Activated naive CD8-positive, alpha-beta T cell treated with anti-CD3 and anti-CD28 coated beads for 36 hours (primary cell): ENCODE data around the gene GHDC. TPM values are rescaled to one million over a fixed set of nuclear protein-coding genes. Genes with fewer than 3 reads are reported as not detected.
"Not testable (repeated sequence)": the region's sequence is repeated elsewhere in the genome, so short reads cannot be mapped to it uniquely, and the experiment has no call there.

Source experiments
- DNase-seq: peaks from one replicate; pipeline ENCODE4 v3.0.0; 2021
- H3K27ac Mint-ChIP-seq: one replicate; pipeline ENCODE4 v1.8.0; 2022; ENCODE audit warnings: mild to moderate bottlenecking, moderate library complexity, mixed read lengths
- H3K27me3 Mint-ChIP-seq: one replicate; pipeline ENCODE4 v1.8.0; 2022; ENCODE audit warnings: mild to moderate bottlenecking, mixed read lengths
- H3K36me3 Mint-ChIP-seq: one replicate; pipeline ENCODE4 v1.8.0; 2021; ENCODE audit warnings: mild to moderate bottlenecking, mixed read lengths
- H3K4me1 Mint-ChIP-seq: one replicate; pipeline ENCODE4 v1.8.0; 2021; ENCODE audit warnings: mixed read lengths
- H3K4me3 Mint-ChIP-seq: one replicate; pipeline ENCODE4 v1.8.0; 2022; ENCODE audit warnings: mild to moderate bottlenecking, moderate library complexity, mixed read lengths
- H3K9me3 Mint-ChIP-seq: one replicate; pipeline ENCODE4 v1.8.0; 2022; ENCODE audit warnings: mixed read lengths
- total RNA-seq, 2 experiments: library from RNA; stranded (reverse); gene quantifications; one replicate each; pipeline ENCODE4 v1.2.3, GENCODE V29; 2021

Gene GHDC
- total RNA-seq, 2 experiments from 2014 or later = 13.6 to 14.6 TPM

- no peaks in the 10 kb centered on the region for H3K27me3 Mint-ChIP-seq
- peak overlapping the region; percentile 94 for H3K4me3 Mint-ChIP-seq
- H3K27ac Mint-ChIP-seq = no peak overlapping the region
- H3K36me3 Mint-ChIP-seq = no peaks in the 10 kb centered on the region
- DNase-seq = no peak
- no peaks in the 10 kb centered on the region for H3K9me3 Mint-ChIP-seq
- peaks cover 8% of the 10 kb centered on the region for H3K4me1 Mint-ChIP-seq
These were observed 1.8 kb downstream of the GHDC start for GRCh38 chr17:42192189-42193126.

- H3K4me3 Mint-ChIP-seq = no peak overlapping the region
These were observed 3.1 kb downstream of the GHDC start for GRCh38 chr17:42191275-42191608.

GRCh38 chr17:42190491-42191274 is 3.6 kb downstream of the GHDC start:
- DNase-seq = no peak
- no peak overlapping the region for H3K27ac Mint-ChIP-seq
- no peaks in the 10 kb centered on the region for H3K36me3 Mint-ChIP-seq
- H3K4me1 Mint-ChIP-seq = peaks cover 8% of the 10 kb centered on the region
- no peak overlapping the region for H3K4me3 Mint-ChIP-seq
- no peaks in the 10 kb centered on the region for H3K9me3 Mint-ChIP-seq
- H3K27me3 Mint-ChIP-seq = no peaks in the 10 kb centered on the region

More at GRCh38 chr17:42191275-42191608, 3.1 kb downstream of the GHDC start:
- no peak for DNase-seq
- Mint-ChIP-seq H3K9me3 (no peaks in the 10 kb centered on the region), H3K27ac (no peak overlapping the region), H3K4me1 (peaks cover 8% of the 10 kb centered on the region), H3K36me3 (no peaks in the 10 kb centered on the region), H3K27me3 (no peaks in the 10 kb centered on the region)

GRCh38 chr17:42189651-42189965 is 4.7 kb downstream of the GHDC start:
- Mint-ChIP-seq H3K36me3 (no peaks in the 10 kb centered on the region), H3K27ac (no peak overlapping the region), H3K4me3 (no peak overlapping the region), H3K9me3 (no peaks in the 10 kb centered on the region), H3K4me1 (peaks cover 12% of the 10 kb centered on the region), H3K27me3 (no peaks in the 10 kb centered on the region)
- no peak for DNase-seq

- no peaks in the 10 kb centered on the region for H3K36me3 Mint-ChIP-seq
These were observed 5.3 kb downstream of the GHDC start for GRCh38 chr17:42188749-42189650.

GRCh38 chr17:42187833-42188232 is 6.5 kb downstream of the GHDC start:
- H3K4me3 Mint-ChIP-seq = no peak overlapping the region
- H3K36me3 Mint-ChIP-seq = no peaks in the 10 kb centered on the region
- H3K4me1 Mint-ChIP-seq = peaks cover 15% of the 10 kb centered on the region
- peaks cover 4% of the 10 kb centered on the region for H3K27me3 Mint-ChIP-seq
- no peaks in the 10 kb centered on the region for H3K9me3 Mint-ChIP-seq
- H3K27ac Mint-ChIP-seq = no peak overlapping the region
- no peak for DNase-seq

More at GRCh38 chr17:42188749-42189650, 5.3 kb downstream of the GHDC start:
- peaks cover 12% of the 10 kb centered on the region for H3K4me1 Mint-ChIP-seq
- no peaks in the 10 kb centered on the region for H3K9me3 Mint-ChIP-seq
- DNase-seq = no peak
- H3K27me3 Mint-ChIP-seq = no peaks in the 10 kb centered on the region
- no peak overlapping the region for H3K27ac Mint-ChIP-seq
- no peak overlapping the region for H3K4me3 Mint-ChIP-seq

GRCh38 chr17:42186191-42186590 is 8.1 kb downstream of the GHDC start:
- H3K36me3 Mint-ChIP-seq, H3K27ac Mint-ChIP-seq, H3K4me3 Mint-ChIP-seq, H3K9me3 Mint-ChIP-seq, DNase-seq: not testable (repeated sequence)
- Mint-ChIP-seq H3K27me3 (peaks cover 18% of the 10 kb centered on the region), H3K4me1 (peaks cover 23% of the 10 kb centered on the region)

- H3K9me3 Mint-ChIP-seq = no peaks in the 10 kb centered on the region
- H3K36me3 Mint-ChIP-seq = no peaks in the 10 kb centered on the region
- no peak for DNase-seq
- no peak overlapping the region for H3K4me3 Mint-ChIP-seq
- H3K27me3 Mint-ChIP-seq = peaks cover 22% of the 10 kb centered on the region
- H3K27ac Mint-ChIP-seq = no peak overlapping the region
- peaks cover 23% of the 10 kb centered on the region for H3K4me1 Mint-ChIP-seq
These were observed 8.7 kb downstream of the GHDC start for GRCh38 chr17:42185621-42185930.

- H3K27ac Mint-ChIP-seq = peak within 1 kb of the TSS; percentile 79
- H3K27me3 Mint-ChIP-seq = peaks cover 29% of the 10 kb centered on the region
- no peaks in the 10 kb centered on the region for H3K36me3 Mint-ChIP-seq
- peak within 1 kb of the TSS; percentile 64 for H3K4me3 Mint-ChIP-seq
- H3K4me1 Mint-ChIP-seq = peaks cover 23% of the 10 kb centered on the region
- DNase-seq = no peak
- H3K9me3 Mint-ChIP-seq = no peaks in the 10 kb centered on the region
These were observed 9.3 kb downstream of the GHDC start, which contains the start of gene HCRT for GRCh38 chr17:42184713-42185620. TSS of gene HCRT (minus strand) at chr17:42185452. CDS start at chr17:42185365, 87 bp downstream.

GRCh38 chr17:42183741-42184711 is 10.3 kb downstream of the GHDC start:
- peak overlapping the region; percentile 84 for H3K4me3 Mint-ChIP-seq
- H3K27me3 Mint-ChIP-seq = peaks cover 38% of the 10 kb centered on the region
- DNase-seq = peak; percentile 88
- peaks cover 31% of the 10 kb centered on the region for H3K4me1 Mint-ChIP-seq
- H3K9me3 Mint-ChIP-seq = no peaks in the 10 kb centered on the region
- peak overlapping the region; percentile 88 for H3K27ac Mint-ChIP-seq
- no peaks in the 10 kb centered on the region for H3K36me3 Mint-ChIP-seq

- peak overlapping the region; percentile 88 for H3K27ac Mint-ChIP-seq
- H3K36me3 Mint-ChIP-seq = no peaks in the 10 kb centered on the region
- peaks cover 47% of the 10 kb centered on the region for H3K27me3 Mint-ChIP-seq
- no peak for DNase-seq
- peaks cover 39% of the 10 kb centered on the region for H3K4me1 Mint-ChIP-seq
- H3K9me3 Mint-ChIP-seq = no peaks in the 10 kb centered on the region
- peak overlapping the region; percentile 84 for H3K4me3 Mint-ChIP-seq
These were observed 11.2 kb downstream of the GHDC start for GRCh38 chr17:42182927-42183734.

- Mint-ChIP-seq H3K4me3 (peak overlapping the region; percentile 57), H3K9me3 (no peaks in the 10 kb centered on the region), H3K4me1 (peaks cover 39% of the 10 kb centered on the region), H3K27ac (no peak overlapping the region), H3K36me3 (no peaks in the 10 kb centered on the region), H3K27me3 (peaks cover 47% of the 10 kb centered on the region)
- no peak for DNase-seq
These were observed 12.5 kb downstream of the GHDC start for GRCh38 chr17:42181851-42182207.
